NCI-H524 (cell line): ENCODE measurements around the gene CDH15.

Experiments used
- DNase-seq, 2 experiments: peaks; one replicate each; lab custom pipeline; 2025; lab: John Stamatoyannopoulos, UW

CDH15 gene

GRCh38 chr16:89171216-89172170 is at the start of gene CDH15:
TSS of gene CDH15 (plus strand) at chr16:89171748. CDS start at chr16:89171832, 84 bp downstream.
- DNase-seq, result peak; percentile 94 to 98

DNA sequence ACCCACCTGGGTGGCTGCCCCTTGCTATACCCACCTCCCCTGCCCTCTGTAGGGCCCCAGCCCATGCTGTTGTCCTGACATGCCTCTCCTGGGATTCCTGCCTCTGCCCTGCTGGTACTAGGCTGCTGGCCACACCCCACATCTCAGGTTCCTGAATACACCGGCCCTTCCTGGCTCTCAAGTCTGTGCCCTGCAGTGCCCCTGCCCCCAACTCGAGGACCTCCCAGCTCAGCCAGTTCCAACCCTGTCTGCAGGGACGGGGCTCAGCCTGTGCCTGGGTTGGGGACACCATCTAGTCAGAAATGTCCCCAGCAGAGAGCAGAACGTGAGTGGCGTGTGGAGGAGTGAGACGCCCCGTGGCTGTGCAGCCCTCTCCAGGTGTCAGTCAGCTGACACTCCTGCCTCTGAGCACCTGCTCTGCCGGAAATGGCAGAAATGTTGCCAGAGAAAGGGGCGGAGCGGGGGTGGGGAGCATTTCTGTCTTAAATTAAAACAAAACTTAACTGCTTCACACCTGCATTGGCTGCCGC is 49.2 kb upstream of the CDH15 start:
- DNase-seq, result no peak

GRCh38 chr16:89123001-89123830 is 48.3 kb upstream of the CDH15 start:
- DNase-seq, result no peak

- no peak for DNase-seq
Measured at GRCh38 chr16:89123831-89124100, 47.8 kb upstream of the CDH15 start.

GRCh38 chr16:89129378-89129777 is 42.2 kb upstream of the CDH15 start:
- no peak for DNase-seq

DNA sequence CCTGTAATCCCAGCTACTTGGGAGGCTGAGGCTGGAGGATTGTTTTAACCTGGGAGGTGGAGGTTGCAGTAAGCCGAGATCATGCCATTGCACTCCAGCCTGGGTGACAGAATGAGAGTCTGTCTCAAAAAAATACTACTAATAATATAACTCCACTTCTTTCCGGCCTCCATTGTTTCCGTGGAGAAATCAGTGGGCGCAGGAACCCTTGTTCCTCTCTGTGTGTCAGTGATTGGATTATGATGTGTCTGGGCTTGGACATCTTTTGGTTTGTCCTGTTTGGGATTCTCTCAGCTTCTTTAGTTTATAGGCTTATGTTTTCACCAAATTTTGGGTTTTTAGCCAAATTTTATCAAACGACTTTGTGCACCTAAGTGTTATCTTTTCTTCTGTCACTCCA is 41.1 kb upstream of the CDH15 start:
- DNase-seq, result no peak

DNA sequence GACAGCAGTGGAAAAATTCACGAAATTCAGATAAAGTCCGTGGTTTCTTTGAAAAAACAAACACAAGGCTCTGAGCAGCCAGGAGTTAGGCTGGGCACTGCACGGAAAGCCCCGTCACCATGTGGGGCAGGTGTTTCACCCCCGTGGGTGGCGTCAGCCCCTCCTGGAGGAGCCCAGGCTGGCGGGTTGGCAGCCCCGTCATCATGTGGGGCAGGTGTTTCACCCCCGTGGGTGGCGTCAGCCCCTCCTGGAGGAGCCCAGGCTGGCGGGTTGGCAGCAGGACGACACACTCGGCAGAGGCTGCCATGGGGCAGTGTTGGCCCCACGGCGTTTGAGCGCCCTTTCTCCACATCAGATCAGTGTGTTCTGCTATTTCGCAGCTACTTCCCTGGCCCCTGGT is 39.8 kb upstream of the CDH15 start:
- DNase-seq, result no peak

DNA sequence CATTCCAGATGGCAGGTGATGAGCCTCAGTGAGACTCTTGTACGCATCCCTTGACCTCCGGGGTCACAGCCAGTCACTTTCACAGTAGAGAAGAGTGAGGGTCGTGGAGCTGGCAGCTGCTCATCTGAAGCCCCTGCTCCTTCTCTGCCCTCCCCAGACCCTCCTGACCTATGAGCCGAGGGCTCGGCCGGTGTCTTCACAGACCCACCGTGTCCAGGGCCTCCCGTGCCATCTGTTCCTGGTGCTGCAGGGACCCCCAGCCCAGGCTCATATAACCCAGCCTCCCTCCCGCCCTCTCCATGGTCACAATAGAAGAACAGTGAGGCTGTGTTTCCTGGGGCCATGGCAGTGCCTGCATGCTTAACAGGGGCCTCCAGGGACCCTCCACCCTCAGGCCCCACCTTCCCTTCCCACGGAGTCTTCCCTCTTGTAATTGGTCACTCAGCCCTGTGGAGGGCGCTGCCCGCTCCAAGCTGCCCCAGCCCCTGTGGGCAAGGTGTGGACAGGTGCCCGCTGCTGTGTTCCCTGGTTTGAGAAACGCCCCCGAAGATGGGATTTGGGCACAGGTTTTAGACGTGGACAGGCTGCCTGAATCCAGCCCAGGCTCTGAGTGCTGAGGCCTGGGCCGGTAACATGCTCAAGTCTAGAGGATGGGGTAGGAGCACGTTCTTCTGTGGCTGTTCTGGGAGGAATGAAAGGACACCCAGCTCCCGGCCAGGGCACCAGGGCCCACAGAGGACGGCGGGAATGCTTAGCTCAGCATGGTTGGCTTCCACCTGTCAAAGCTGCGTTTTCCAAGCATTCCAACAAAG is 39.1 kb upstream of the CDH15 start:
- DNase-seq, result no peak

DNA sequence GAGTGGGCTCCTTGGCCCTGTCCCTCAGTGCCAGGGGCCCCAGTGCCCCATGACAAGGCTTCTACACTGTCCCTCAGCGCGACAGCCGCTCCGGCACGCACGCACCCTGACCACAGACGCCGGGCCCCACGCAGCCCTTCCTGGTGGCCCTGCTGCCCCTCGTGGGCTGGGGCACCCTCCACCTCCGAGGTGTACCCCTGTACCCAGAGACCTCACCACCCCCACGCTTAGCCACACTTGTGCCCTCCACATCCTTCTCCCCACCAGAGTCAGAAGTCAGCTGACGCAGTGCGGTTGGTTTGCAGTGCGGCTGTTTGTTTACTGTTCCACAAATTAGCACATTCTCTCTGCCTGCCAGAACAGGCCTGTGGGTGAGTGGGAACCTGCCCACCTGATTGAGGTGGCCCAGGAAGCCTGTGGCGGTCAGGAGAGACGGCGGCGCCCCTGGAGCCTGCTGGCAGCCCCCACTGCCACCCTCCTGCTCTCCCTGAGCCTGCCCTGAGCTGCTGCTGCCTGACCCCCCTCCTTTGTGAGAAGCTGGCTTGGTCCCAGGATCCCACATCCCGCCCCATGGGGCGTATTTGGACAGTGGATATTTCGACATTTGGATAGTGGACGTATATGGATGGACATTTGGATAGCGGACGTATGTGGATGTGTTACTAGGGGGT is 38.0 kb upstream of the CDH15 start:
- DNase-seq, result no peak

DNA sequence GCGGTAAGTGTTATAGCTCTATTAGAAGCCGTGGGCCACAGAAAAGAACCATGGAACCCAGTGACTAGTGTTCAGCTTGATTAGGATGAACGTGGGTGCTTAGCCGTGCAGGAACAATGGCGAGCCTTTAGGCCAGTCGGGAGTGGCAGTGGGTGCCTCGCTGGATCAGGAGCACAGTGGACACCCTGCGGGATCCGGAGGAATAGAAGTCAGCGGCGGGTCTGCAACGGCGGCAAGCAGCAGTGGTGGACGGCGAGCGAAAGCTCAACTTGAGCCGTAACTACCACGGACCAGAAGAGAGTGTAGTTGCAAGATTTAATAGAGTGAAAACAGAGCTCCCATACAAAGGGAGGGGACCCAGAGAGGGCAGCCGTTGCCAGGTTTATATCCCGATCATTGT is 37.3 kb upstream of the CDH15 start:
- no peak for DNase-seq

GRCh38 chr16:89135166-89135565 is 36.4 kb upstream of the CDH15 start:
- DNase-seq, result no peak

DNA sequence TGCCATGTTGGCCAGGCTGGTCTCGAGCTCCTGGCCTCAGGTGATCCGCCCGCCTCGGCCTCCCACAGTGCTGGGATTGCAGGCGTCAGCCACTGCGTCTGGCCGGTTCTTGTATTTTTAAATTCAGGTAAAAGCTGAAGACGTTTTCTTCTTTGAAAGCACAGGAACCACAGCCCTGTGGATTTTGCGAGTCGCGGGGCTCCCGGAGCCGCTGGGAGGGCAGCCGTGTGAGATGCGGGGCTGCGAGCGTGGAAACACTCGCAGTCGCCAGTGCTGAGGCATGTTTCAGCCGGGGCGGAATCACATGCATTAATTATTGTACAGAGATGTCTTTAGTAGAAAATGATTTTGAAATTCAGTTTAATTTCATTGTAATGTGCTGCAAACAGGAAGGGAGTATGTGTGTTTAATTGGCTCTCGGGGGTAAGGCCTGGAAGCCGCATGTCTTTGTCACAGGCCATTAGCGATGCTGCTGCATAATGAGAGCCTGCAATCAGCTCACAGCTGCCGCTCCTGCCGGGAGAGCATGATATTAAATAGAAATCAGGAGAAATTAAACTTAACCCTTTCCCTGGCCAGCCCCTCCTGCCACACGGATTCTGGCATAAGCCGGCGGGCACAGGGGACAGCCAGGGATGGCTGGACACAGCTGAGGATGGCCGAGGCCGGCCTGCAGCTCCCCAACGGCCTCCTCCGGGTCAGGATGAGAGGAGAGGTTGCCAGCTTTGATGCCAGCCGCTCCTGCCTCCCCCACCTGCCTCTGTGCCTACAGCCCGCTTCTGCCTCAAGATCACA is 35.4 kb upstream of the CDH15 start:
- no peak for DNase-seq

DNA sequence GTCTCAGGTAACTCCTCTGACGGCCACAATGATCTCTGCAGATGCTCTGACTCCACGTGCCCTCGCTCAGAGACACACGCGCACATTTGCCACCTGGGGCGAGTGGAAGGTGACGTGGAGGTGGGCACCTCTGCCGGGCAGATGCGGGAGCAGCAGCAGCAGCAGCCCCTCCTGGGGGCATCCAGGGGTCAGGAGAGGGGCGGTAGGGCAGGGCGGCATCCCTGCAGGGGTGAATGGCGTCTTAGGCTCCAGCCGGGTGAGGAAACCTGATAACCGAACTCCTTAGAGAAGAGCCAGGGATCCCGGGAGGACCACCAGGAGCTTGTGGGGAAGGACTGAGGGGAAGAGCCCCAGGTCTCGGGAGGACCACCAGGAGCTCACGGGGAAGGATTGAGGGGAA is 34.6 kb upstream of the CDH15 start:
- DNase-seq, result no peak

- DNase-seq, result no peak
Measured at GRCh38 chr16:89137666-89138512, 33.7 kb upstream of the CDH15 start.

GRCh38 chr16:89138513-89138795 is 33.1 kb upstream of the CDH15 start:
- DNase-seq, result no peak

DNA sequence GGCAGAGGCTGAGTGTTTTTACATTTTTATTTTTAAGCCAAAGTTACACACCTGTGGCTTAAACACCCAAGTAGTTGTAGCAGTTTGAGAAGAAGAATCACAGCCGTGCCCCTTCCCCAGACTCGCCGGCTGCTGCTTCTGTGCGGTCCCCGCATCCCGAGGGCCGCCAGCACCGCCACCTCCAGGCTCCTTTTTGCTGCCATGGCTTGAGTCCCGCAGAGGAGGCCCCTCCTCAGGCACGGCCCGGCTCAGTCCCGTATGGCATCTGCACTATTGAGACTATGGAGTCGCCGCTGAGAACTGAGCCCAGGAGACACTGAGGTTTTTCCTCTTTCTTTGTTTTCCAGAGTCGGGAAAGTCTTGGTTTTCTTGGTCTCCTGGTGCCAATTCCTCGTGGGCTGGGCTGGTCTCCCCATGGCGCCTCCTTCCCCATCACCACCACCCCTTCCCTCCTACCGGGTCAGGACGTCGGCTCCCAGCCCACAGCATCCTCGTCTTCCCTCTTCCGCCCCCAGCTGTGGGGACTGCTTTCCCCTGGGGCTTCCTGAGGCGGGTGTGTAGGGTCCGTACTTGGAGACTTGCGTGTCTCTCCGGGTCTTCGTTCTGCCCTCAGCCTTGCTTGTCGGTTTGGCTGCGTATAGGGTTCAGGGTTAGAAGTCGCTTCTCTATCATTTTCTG is 32.6 kb upstream of the CDH15 start:
- DNase-seq, result no peak

DNA sequence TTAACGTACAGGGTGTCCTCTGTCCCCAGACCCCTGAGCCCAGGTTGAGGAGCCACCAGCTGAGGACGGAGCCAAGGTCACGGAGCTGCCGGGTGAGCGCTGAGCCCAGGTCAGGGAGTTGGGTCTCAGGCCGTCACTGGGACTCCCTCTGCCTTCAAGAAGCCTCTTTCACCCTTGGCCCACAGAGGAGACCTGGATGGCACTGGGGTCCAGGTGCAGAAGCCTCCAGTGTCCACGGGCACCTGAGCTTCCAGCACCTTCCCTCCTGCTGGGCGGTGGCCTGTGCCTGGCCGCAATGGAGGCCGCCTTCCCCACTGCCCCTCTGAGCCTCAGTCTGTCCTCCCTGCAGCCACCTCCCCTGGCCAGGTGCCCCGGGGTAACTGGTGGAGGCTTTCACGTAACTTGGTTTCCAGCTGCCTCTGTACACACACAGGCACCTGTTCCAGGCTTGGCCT is 31.6 kb upstream of the CDH15 start:
- DNase-seq, result no peak

DNA sequence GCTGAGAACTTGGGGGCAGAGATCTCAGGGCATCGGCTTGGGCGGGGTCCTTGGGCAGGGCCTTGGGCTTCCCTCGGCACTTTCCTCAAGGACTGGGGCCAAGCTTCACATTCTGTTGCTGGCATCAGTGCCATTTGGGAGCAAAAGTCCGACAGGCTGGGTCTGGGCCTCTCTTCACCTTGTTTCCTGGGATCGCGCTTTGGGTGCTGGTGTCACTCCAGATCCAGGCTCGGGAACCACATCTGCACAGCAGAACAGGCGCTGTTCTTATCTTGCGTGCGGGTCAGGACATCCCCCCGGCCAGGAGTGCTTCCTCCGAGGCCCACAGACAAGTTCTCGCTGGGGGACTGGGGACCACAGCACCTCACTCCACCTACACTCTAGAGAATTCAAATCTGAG is 31.1 kb upstream of the CDH15 start:
- DNase-seq, result no peak
